Activated B cell treated with CpG ODN at 0.5 μM for 24 hours (primary cell): ENCODE measurements around the gene TMEM178B. TPM values are rescaled to one million over a fixed set of nuclear protein-coding genes. Genes with fewer than 3 reads are reported as not detected.

Experiments
- ATAC-seq: fragments of 200-7000 bp; cut with Tn5 transposase; one replicate; pipeline ENCODE4 v1.10.0; 2021; ENCODE audit warnings: low read depth, mild to moderate bottlenecking, moderate library complexity
- CTCF ChIA-PET: fragments of 350-600 bp; sonication (Branson Sonifier 250); formaldehyde crosslinking; loops from one replicate; lab custom pipeline; 2021; ENCODE audit warnings: antibody characterized with exemption; lab: Charles Lee
- POLR2A ChIA-PET: fragments of 350-600 bp; sonication (Branson Sonifier 250); formaldehyde crosslinking; loops from one replicate; lab custom pipeline; 2021; ENCODE audit warnings: antibody characterized with exemption; lab: Charles Lee
- DNase-seq: peaks from one replicate; pipeline ENCODE4 v3.0.0; 2022
- H3K27ac Mint-ChIP-seq: one replicate; pipeline ENCODE4 v1.8.0; 2020; ENCODE audit warnings: mixed read lengths
- H3K27me3 Mint-ChIP-seq: one replicate; pipeline ENCODE4 v1.8.0; 2021; ENCODE audit warnings: mixed read lengths
- H3K36me3 Mint-ChIP-seq: one replicate; pipeline ENCODE4 v1.8.0; 2021; ENCODE audit warnings: low read depth, mixed read lengths
- H3K4me1 Mint-ChIP-seq: one replicate; pipeline ENCODE4 v1.8.0; 2021; ENCODE audit warnings: mixed read lengths
- H3K4me3 Mint-ChIP-seq: one replicate; pipeline ENCODE4 v1.8.0; 2020; ENCODE audit warnings: mild to moderate bottlenecking, mixed read lengths
- H3K9me3 Mint-ChIP-seq: one replicate; pipeline ENCODE4 v1.8.0; 2020; ENCODE audit warnings: mixed read lengths
- CTCF ChIP-seq: fragments of 200-600 bp; IDR thresholded peaks from one replicate; pipeline ENCODE4 v1.8.0; 2022; ENCODE audit warnings: antibody characterized with exemption, mild to moderate bottlenecking
- intact Hi-C: fragments of 100-400 bp; cut with micrococcal nuclease; formaldehyde crosslinking; loops from one replicate; pipeline ENCODE4 v1.15.1; 2024
- total RNA-seq: library from RNA; stranded (reverse); gene quantifications from 2 replicates; pipeline ENCODE4 v1.2.3, GENCODE V29; 2022

Gene TMEM178B
- total RNA-seq, 1 donor from 2014 or later = 0.49 TPM

DNA sequence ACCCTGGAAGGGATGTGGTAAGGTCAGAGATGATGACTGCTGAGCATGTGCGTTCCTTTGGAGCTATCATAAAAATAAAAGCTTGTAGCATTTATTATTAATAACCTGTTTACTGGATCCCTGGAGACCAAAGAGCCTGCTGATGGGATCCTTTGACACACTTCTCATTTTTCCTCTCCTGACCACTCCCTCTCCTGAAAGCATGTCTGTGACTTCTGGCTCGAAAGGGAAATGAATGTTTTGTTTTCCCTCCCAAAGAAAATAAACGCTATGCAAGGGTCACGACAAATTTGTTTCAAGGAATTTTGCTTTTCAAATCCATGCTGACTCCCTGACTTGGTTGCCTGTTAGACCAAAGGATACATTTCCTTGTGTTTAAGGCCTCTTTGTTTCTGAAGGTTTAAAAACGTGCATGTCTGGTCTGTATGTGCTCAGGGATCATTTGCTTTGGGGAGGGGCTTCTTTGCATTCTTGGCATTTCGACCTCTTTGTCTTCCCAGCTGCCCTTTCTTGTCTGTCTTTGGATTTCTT, 292.3 kb downstream of the TMEM178B start:
- Mint-ChIP-seq H3K27me3 (no peaks in the 10 kb centered on the region), H3K4me3 (no peak overlapping the region)

GRCh38 chr7:141369422-141369821, 295.6 kb downstream of the TMEM178B start:
- Mint-ChIP-seq H3K36me3 (no peaks in the 10 kb centered on the region), H3K9me3 (no peaks in the 10 kb centered on the region), H3K27ac (no peak overlapping the region), H3K4me1 (no peaks in the 10 kb centered on the region), H3K4me3 (no peak overlapping the region), H3K27me3 (no peaks in the 10 kb centered on the region)
- ChIA-PET CTCF (no interaction called here), POLR2A (no interaction called here)
- intact Hi-C loops = no loop called here
- TF ChIP-seq CTCF = no peak
- DNase-seq (no peak), ATAC-seq (no peak)

More for the DNA sequence above, 292.3 kb downstream of the TMEM178B start:
- CTCF ChIA-PET = no interaction called here
- Mint-ChIP-seq H3K36me3 (no peaks in the 10 kb centered on the region), H3K9me3 (no peaks in the 10 kb centered on the region), H3K4me1 (no peaks in the 10 kb centered on the region), H3K27ac (no peak overlapping the region)
- intact Hi-C loops = no loop called here
- ATAC-seq = no peak
- DNase-seq = no peak
- POLR2A ChIA-PET = no interaction called here
- TF ChIP-seq CTCF = no peak

DNA sequence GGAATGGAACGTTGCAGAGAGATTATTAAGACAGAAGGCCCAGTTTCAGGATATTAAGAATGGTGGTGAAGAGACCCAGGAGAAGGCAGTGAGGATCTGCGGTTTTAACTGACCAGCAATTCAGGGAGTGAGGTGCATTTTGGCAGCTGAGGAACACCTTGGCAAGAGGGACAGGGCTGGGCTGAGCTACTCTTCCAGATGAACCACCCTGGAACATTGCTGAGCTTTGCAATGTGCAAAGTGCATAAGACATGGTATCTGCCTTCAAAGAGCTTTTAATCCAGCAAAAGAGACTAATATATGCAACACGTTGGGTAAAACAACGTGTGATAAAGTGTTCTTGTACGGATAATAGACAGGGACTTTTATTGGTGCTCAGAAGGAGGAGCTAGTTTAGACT, 296.3 kb downstream of the TMEM178B start:
- no peak for TF ChIP-seq CTCF
- ChIA-PET CTCF (no interaction called here), POLR2A (no interaction called here)
- no peaks in the 10 kb centered on the region for H3K4me1 Mint-ChIP-seq
- H3K36me3 Mint-ChIP-seq = no peaks in the 10 kb centered on the region
- no peaks in the 10 kb centered on the region for H3K27me3 Mint-ChIP-seq
- no peaks in the 10 kb centered on the region for H3K9me3 Mint-ChIP-seq
- intact Hi-C loops = no loop called here
- ATAC-seq (no peak), DNase-seq (no peak)
- H3K4me3 Mint-ChIP-seq = no peak overlapping the region
- no peak overlapping the region for H3K27ac Mint-ChIP-seq

DNA sequence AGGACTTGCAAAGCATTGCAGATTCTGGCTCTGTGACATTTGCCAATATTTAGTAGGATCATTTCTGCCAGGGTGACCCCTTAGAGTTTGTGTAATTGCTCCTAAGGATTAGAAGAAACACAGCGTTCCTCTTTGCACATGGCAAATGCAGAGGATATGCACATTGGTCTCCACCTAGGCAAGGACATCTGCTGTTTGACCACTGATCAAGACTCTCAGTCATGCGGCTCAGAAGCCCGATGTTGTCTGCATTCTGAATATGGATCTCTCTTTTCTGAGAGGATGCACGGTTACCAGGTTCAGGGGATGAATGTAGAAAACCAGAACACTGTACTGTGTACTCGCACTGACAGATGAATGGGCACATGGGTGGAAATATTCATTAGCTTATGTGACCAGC, 296.8 kb downstream of the TMEM178B start:
- H3K27ac Mint-ChIP-seq = no peak overlapping the region
- H3K9me3 Mint-ChIP-seq = no peaks in the 10 kb centered on the region
- intact Hi-C loops = no loop called here
- CTCF ChIA-PET = no interaction called here
- no peaks in the 10 kb centered on the region for H3K36me3 Mint-ChIP-seq
- POLR2A ChIA-PET = no interaction called here
- no peaks in the 10 kb centered on the region for H3K4me1 Mint-ChIP-seq
- ATAC-seq = no peak
- no peaks in the 10 kb centered on the region for H3K27me3 Mint-ChIP-seq
- DNase-seq = no peak
- no peak for TF ChIP-seq CTCF
- H3K4me3 Mint-ChIP-seq = no peak overlapping the region

GRCh38 chr7:141374425-141374824, 300.6 kb downstream of the TMEM178B start:
- intact Hi-C loops = no loop called here
- H3K4me1 Mint-ChIP-seq = no peaks in the 10 kb centered on the region

More at GRCh38 chr7:141374425-141374824, 300.6 kb downstream of the TMEM178B start:
- Mint-ChIP-seq H3K36me3 (no peaks in the 10 kb centered on the region), H3K27me3 (peaks cover under 1% of the 10 kb centered on the region), H3K9me3 (no peaks in the 10 kb centered on the region), H3K4me3 (no peak overlapping the region), H3K27ac (no peak overlapping the region)
- POLR2A ChIA-PET = no interaction called here
- CTCF ChIA-PET = no interaction called here
- DNase-seq (no peak), ATAC-seq (no peak)
- no peak for TF ChIP-seq CTCF
